Neural cell (in vitro differentiated cells): ENCODE results near the gene KRTAP12-2. TPM values are rescaled to one million over a fixed set of nuclear protein-coding genes. Genes with fewer than 3 reads are reported as not detected.

Experiments used
- H2AFZ ChIP-seq: fragments of 200-600, 300-800 bp; sonication (generic), shearing (Covaris generic); 2 replicates; pipeline ENCODE4 v1.6.0; 2014; ENCODE audit warnings: low read depth, mild to moderate bottlenecking, antibody characterized with exemption, low read length, moderate library complexity
- H3F3A ChIP-seq: fragments of 200-600 bp; shearing (Covaris generic); 2 replicates; pipeline ENCODE4 v1.6.1; 2016; ENCODE audit warnings: mild to moderate bottlenecking, moderate library complexity, mixed read lengths, antibody characterized with exemption, low read length; ENCODE audit not compliant: insufficient read depth, poor library complexity, severe bottlenecking
- H3K27ac ChIP-seq: fragments of 200-600, 300-800 bp; sonication (generic), shearing (Covaris generic); 2 replicates; pipeline ENCODE4 v1.5.1; 2014; ENCODE audit warnings: mild to moderate bottlenecking, low read length, moderate library complexity
- H3K27me3 ChIP-seq: fragments of 300-800, 200-600 bp; sonication (generic), shearing (Covaris generic); 2 replicates; pipeline ENCODE4 v1.6.0; 2014; ENCODE audit warnings: mild to moderate bottlenecking, low read depth, low read length, moderate library complexity; ENCODE audit not compliant: insufficient read depth
- H3K36me3 ChIP-seq: fragments of 300-800, 200-600 bp; sonication (generic), shearing (Covaris generic); 2 replicates; pipeline ENCODE4 v1.5.1; 2014; ENCODE audit warnings: mild to moderate bottlenecking, antibody characterized with exemption, low read length, moderate library complexity; ENCODE audit not compliant: insufficient read depth
- H3K4me2 ChIP-seq: fragments of 300-800, 200-600 bp; sonication (generic), shearing (Covaris generic); 2 replicates; pipeline ENCODE4 v1.6.0; 2014; ENCODE audit warnings: mild to moderate bottlenecking, low read length
- H3K4me3 ChIP-seq: fragments of 300-800, 200-600 bp; sonication (generic), shearing (Covaris generic); 2 replicates; pipeline ENCODE4 v1.5.1; 2014; ENCODE audit warnings: mild to moderate bottlenecking, low read length, moderate library complexity
- H3K79me2 ChIP-seq: fragments of 200-600 bp; shearing (Covaris generic); replicated peaks from 2 replicates; pipeline ENCODE4 v1.6.0; 2014; ENCODE audit warnings: mild to moderate bottlenecking, low read length, moderate library complexity; ENCODE audit not compliant: insufficient read depth
- H3K9ac ChIP-seq: fragments of 300-800, 200-600 bp; sonication (generic), shearing (Covaris generic); 2 replicates; pipeline ENCODE4 v1.6.1; 2016; ENCODE audit warnings: mild to moderate bottlenecking, low read length, mixed read lengths
- H3K9me2 ChIP-seq: fragments of 200-600 bp; shearing (Covaris generic); 2 replicates; pipeline ENCODE4 v1.6.1; 2016; ENCODE audit warnings: mild to moderate bottlenecking, low read length, mixed read lengths; ENCODE audit not compliant: insufficient read depth
- H3K9me3 ChIP-seq: fragments of 200-600, 300-800 bp; sonication (generic), shearing (Covaris generic); 2 replicates; pipeline ENCODE4 v1.6.1; 2016; ENCODE audit warnings: mild to moderate bottlenecking, mixed run types, low read length, moderate library complexity, mixed read lengths
- H4K20me1 ChIP-seq: fragments of 200-600 bp; shearing (Covaris generic); 2 replicates; pipeline ENCODE4 v1.6.1; 2016; ENCODE audit warnings: mild to moderate bottlenecking, mixed run types; ENCODE audit not compliant: insufficient read depth
- EP300 ChIP-seq: fragments of 450-650 bp; conservative IDR thresholded peaks from 2 replicates; pipeline ENCODE4 v1.6.1; 2014; ENCODE audit warnings: antibody characterized with exemption, mild to moderate bottlenecking, moderate library complexity; ENCODE audit not compliant: poor library complexity, severe bottlenecking
- EZH2 ChIP-seq: fragments of 200-600, 300-800 bp; shearing (Covaris generic), sonication (generic); IDR thresholded peaks from 2 replicates; pipeline ENCODE4 v1.6.1; 2014; ENCODE audit warnings: antibody characterized with exemption, low read length, borderline replicate concordance, mild to moderate bottlenecking; ENCODE audit not compliant: insufficient read depth, poor library complexity, severe bottlenecking
- MXI1 ChIP-seq: fragments of 450-650 bp; conservative IDR thresholded peaks from 2 replicates; pipeline ENCODE4 v1.6.1; 2014; ENCODE audit warnings: antibody characterized with exemption, mild to moderate bottlenecking; ENCODE audit not compliant: poor library complexity, severe bottlenecking
- POLR2AphosphoS5 ChIP-seq: IDR thresholded peaks from 2 replicates; pipeline ENCODE4 v1.6.1; 2012
- RAD21 ChIP-seq: fragments of 450-650 bp; conservative IDR thresholded peaks from 2 replicates; pipeline ENCODE4 v1.6.1; 2014; ENCODE audit warnings: antibody characterized with exemption, mild to moderate bottlenecking, moderate library complexity
- SMC3 ChIP-seq: fragments of 450-650 bp; conservative IDR thresholded peaks from 2 replicates; pipeline ENCODE4 v1.6.1; 2014; ENCODE audit warnings: antibody characterized with exemption, mild to moderate bottlenecking, moderate library complexity; ENCODE audit not compliant: poor library complexity
- TAF1 ChIP-seq: IDR thresholded peaks from 2 replicates; pipeline ENCODE4 v1.6.1; 2012; ENCODE audit warnings: low read depth
- polyA plus RNA-seq: library from polyadenylated mRNA; depleted of rRNA; stranded (reverse); fragments of >200 nt; gene quantifications from 2 replicates; pipeline ENCODE4 v1.2.3, GENCODE V29; 2014
- TF ChIP-seq, protein P1 (sequence below): fragments of 450-650 bp; IDR thresholded peaks from 2 replicates; pipeline ENCODE4 v1.5.1; 2014; ENCODE audit warnings: antibody characterized with exemption, mild to moderate bottlenecking, moderate library complexity; ENCODE audit not compliant: poor library complexity, severe bottlenecking
- TF ChIP-seq, protein P2 (sequence below): IDR thresholded peaks from 2 replicates; pipeline ENCODE4 v1.6.1; 2012; ENCODE audit warnings: borderline replicate concordance

Gene KRTAP12-2
- polyA plus RNA-seq, 1 donor from 2014 or later, result not detected

DNA sequence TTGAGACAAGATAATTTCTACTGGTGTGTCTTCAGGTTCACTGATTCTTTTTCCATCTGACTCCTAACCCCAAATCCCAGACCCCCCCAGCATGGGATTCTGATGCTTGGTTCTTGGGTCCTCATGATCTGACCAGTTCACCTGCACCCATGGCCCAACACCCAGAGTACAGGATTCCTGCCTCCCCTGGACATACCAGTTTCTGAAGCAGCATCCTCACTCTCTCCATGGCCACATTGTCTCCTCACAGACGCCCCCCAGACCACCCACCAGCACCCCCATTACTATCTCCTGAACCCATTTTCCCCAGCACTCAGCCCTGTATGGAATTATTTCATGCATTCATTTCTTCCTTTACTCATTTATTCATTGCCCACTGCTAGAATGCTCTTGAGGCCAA is 9.9 kb downstream of the KRTAP12-2 start:
- H3K9me3 ChIP-seq, result no peaks in the 10 kb centered on the region
- no peak overlapping the region for H3K9ac ChIP-seq
- H2AFZ ChIP-seq, result no peak overlapping the region
- no peaks in the 10 kb centered on the region for H4K20me1 ChIP-seq
- H3K79me2 ChIP-seq, result no peaks in the 10 kb centered on the region
- no peak overlapping the region for H3K4me2 ChIP-seq
- TF ChIP-seq POLR2AphosphoS5 (no peak), TAF1 (no peak), EZH2 (no peak), MXI1 (no peak), RAD21 (no peak), SMC3 (no peak), EP300 (no peak)
- TF ChIP-seq, protein P1, sequence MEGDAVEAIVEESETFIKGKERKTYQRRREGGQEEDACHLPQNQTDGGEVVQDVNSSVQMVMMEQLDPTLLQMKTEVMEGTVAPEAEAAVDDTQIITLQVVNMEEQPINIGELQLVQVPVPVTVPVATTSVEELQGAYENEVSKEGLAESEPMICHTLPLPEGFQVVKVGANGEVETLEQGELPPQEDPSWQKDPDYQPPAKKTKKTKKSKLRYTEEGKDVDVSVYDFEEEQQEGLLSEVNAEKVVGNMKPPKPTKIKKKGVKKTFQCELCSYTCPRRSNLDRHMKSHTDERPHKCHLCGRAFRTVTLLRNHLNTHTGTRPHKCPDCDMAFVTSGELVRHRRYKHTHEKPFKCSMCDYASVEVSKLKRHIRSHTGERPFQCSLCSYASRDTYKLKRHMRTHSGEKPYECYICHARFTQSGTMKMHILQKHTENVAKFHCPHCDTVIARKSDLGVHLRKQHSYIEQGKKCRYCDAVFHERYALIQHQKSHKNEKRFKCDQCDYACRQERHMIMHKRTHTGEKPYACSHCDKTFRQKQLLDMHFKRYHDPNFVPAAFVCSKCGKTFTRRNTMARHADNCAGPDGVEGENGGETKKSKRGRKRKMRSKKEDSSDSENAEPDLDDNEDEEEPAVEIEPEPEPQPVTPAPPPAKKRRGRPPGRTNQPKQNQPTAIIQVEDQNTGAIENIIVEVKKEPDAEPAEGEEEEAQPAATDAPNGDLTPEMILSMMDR, result no peak
- TF ChIP-seq, protein P2, sequence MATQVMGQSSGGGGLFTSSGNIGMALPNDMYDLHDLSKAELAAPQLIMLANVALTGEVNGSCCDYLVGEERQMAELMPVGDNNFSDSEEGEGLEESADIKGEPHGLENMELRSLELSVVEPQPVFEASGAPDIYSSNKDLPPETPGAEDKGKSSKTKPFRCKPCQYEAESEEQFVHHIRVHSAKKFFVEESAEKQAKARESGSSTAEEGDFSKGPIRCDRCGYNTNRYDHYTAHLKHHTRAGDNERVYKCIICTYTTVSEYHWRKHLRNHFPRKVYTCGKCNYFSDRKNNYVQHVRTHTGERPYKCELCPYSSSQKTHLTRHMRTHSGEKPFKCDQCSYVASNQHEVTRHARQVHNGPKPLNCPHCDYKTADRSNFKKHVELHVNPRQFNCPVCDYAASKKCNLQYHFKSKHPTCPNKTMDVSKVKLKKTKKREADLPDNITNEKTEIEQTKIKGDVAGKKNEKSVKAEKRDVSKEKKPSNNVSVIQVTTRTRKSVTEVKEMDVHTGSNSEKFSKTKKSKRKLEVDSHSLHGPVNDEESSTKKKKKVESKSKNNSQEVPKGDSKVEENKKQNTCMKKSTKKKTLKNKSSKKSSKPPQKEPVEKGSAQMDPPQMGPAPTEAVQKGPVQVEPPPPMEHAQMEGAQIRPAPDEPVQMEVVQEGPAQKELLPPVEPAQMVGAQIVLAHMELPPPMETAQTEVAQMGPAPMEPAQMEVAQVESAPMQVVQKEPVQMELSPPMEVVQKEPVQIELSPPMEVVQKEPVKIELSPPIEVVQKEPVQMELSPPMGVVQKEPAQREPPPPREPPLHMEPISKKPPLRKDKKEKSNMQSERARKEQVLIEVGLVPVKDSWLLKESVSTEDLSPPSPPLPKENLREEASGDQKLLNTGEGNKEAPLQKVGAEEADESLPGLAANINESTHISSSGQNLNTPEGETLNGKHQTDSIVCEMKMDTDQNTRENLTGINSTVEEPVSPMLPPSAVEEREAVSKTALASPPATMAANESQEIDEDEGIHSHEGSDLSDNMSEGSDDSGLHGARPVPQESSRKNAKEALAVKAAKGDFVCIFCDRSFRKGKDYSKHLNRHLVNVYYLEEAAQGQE, result no peak
- no peak overlapping the region for H3K27ac ChIP-seq
- no peak overlapping the region for H3K4me3 ChIP-seq
- no peaks in the 10 kb centered on the region for H3K27me3 ChIP-seq
- H3K9me2 ChIP-seq, result no peaks in the 10 kb centered on the region
- H3K36me3 ChIP-seq, result no peaks in the 10 kb centered on the region
- H3F3A ChIP-seq, result no peaks in the 10 kb centered on the region

DNA sequence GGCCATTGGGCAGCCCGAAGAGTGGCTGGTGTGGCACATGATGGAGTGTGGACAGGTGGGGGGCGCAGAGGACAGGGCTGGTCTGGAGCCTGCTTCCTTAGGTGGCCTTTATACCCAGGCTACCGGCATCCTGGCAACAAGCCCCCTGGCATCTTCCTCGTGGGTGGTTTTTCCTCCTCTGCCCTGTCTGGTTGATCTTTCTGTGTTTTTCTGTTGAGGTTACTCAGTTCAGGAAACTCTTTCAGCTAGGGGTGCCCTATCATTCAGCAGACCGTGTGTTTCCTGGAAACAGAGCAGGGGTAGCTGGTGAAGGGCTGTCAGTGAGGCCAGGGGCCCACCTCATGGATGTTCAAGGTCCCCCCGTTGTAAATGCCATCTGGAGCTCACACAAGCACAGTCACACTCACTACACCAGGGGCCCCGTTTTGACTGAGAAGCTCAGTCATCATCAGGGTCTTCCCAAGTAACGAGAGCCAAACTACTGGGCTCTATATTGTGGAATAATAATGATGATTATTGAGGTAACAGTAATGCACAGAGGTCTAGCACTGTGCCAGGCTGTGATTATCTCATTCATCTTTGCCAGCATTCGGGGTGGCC is 12.1 kb downstream of the KRTAP12-2 start, which contains the start of gene KRTAP12-4:
Gene KRTAP12-4 (minus strand): TSS at position 84 of the 600 bp plus-strand sequence. CDS start 45 bp downstream, at position 39.
- H3K79me2 ChIP-seq, result no peaks in the 10 kb centered on the region
- no peaks in the 10 kb centered on the region for H3K27me3 ChIP-seq
- TF ChIP-seq SMC3 (no peak), EZH2 (no peak), TAF1 (no peak), MXI1 (no peak), EP300 (no peak), POLR2AphosphoS5 (no peak), RAD21 (no peak)
- TF ChIP-seq, protein P1, result no peak
- TF ChIP-seq, protein P2, result no peak
- no peak within 1 kb of the TSS for H3K4me3 ChIP-seq
- H3K9ac ChIP-seq, result no peak within 1 kb of the TSS
- H3K27ac ChIP-seq, result no peak within 1 kb of the TSS
- H3K9me2 ChIP-seq, result no peaks in the 10 kb centered on the region
- no peaks in the 10 kb centered on the region for H3F3A ChIP-seq
- no peak within 1 kb of the TSS for H3K4me2 ChIP-seq
- no peaks in the 10 kb centered on the region for H3K36me3 ChIP-seq
- H4K20me1 ChIP-seq, result no peaks in the 10 kb centered on the region
- H3K9me3 ChIP-seq, result no peaks in the 10 kb centered on the region
- H2AFZ ChIP-seq, result no peak within 1 kb of the TSS
